PC-3 (cell line): ENCODE results near the gene CHAC2.

Source experiments
- CTCF ChIP-seq: fragments of 300-600 bp; sonication (generic); conservative IDR thresholded peaks from 2 replicates; pipeline ENCODE4 v1.5.1; 2017; ENCODE audit warnings: antibody characterized with exemption, low read depth, mild to moderate bottlenecking, low read length
- EZH2 ChIP-seq: fragments of 300-600 bp; sonication (generic); IDR thresholded peaks from one replicate; pipeline ENCODE4 v1.6.1; 2017; ENCODE audit warnings: antibody characterized with exemption, mild to moderate bottlenecking, low read length; ENCODE audit not compliant: unreplicated experiment

GRCh38 chr2:53801547-53801946, 33.9 kb downstream of the CHAC2 start:
- no peak for TF ChIP-seq CTCF
- TF ChIP-seq EZH2 = no peak
